ENCODE results near the gene ASF1B. TPM values are rescaled to one million over a fixed set of nuclear protein-coding genes. Genes with fewer than 3 reads are reported as not detected.

ASF1B gene
- total RNA-seq, 2 experiments from 2014 or later = 93.5 to 94.8 TPM

DNA sequence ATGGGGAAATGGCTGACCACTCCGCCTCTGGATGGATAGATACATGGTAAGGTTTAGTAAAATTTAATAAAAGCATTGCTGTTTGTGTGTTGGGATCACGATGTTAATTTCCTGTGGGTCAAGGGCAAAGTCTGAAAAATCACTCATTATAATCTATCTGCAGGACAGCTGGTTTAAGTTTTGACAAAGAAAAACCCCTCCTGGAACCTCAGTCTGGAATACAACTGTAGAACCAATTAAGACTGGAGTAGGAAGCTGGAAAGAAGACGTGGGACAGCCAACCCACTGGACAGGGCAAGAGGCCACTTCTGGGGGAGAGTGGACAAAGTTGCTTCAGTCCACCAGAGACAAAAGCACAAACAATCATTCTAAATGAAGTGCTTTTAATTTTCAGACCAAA lies 17.2 kb downstream of the ASF1B start:
- Mint-ChIP-seq H3K4me3 (peak overlapping the region; percentile 82), H3K9me3 (no peaks in the 10 kb centered on the region), H3K36me3 (ENCODE audit: low read depth) (peaks cover 19% of the 10 kb centered on the region), H3K4me1 (peaks cover 36% of the 10 kb centered on the region), H3K27me3 (no peaks in the 10 kb centered on the region), H3K27ac (no peak overlapping the region)
- ChIA-PET CTCF (interaction anchor here (3.1 kb wide), 1 partner anchor 17 kb away, joined by 10 read pairs; the partner anchor contains the start of gene ASF1B), POLR2A (interaction anchor here (0.8 to 8.0 kb wide), 3 partner anchors 16 to 41 kb away, joined by 3 to 57 read pairs (median 3); partner anchors contain the start of gene ASF1B)
- no peak for DNase-seq

DNA sequence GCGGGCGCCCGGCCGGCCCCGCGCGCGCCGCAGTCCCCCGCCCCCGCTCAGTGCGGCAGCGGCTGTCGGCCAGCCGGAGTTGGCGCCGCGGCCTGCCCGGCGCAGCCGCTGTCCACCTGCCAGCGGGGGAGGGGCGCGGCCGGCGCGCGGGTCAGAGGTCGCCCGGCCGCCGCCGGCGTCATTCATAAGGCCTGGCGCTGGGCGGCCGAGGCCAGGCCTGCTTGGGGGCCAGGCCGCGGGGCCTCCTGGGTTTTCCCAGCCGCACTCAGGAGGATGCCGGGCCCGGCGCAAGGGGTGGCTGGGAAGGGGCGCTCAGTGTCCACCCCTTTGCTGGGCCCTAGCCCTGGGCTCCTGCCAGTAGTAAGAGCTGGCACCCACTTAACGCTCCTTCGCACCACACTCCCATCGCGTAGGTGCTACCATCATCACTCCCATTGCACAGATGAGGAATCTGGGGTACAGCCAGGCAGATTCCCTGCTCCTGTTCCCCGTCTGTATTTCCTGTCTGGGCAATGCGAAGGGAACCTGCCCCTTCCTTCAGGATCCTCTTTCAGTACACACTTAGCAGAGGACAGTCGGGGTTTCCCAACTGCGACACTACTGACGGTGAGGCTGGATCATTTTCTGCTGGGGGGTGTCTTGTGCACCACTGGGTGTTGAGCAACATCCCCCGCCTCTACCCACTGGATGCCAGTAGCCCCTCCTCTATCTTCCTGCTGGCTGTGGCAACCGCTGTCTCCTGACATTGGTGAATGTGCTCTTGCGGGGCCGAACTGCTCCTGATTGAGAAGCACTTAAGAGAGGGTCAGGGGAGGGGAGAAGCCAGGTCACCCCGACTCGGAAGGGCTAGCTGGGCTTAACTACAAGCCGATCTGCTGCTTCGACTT lies 18.0 kb downstream of the ASF1B start:
- POLR2A ChIA-PET = interaction anchor here (0.8 to 8.0 kb wide), 7 partner anchors 11 to 41 kb away, joined by 3 to 57 read pairs (median 4); partner anchors contain the start of gene ASF1B
- no peaks in the 10 kb centered on the region for H3K27me3 Mint-ChIP-seq
- peaks cover 15% of the 10 kb centered on the region for H3K36me3 Mint-ChIP-seq (ENCODE audit: low read depth)
- peak overlapping the region; percentile 65 for H3K27ac Mint-ChIP-seq
- DNase-seq = peak; percentile 27
- peaks cover 40% of the 10 kb centered on the region for H3K4me1 Mint-ChIP-seq
- H3K4me3 Mint-ChIP-seq = peak overlapping the region; percentile 82
- no peaks in the 10 kb centered on the region for H3K9me3 Mint-ChIP-seq
- CTCF ChIA-PET = interaction anchor here (0.6 to 3.1 kb wide), 2 partner anchors 18 to 296 kb away, joined by 3 to 10 read pairs; partner anchors contain the start of gene ASF1B

DNA sequence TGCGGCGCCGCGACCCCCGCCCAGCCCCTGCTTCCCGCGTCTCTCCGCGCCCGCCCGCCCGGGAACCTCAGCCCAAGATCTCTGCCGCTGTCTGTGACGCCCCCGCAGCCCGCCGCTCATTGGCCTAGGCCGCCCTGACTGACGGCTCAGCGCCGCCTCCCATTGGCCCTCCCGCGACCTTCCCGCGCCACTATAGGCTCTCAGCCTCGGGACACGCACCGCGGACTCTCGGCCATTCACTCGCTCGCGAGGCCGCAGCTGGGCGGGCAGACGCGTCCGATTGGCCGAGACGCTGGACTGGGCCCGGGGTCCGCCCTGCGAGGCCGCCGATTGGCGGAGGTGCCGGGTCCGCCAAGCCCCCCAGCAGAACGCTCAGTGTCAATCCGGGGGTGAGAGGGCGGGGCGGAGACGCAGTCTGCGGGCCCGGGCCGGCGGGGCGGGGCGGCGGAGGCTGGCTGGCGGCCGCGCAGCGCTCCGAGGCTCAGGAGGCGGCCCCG lies 18.7 kb downstream of the ASF1B start, which contains the start of gene PRKACA:
PRKACA (minus strand) TSS at position 95 of the 497 bp plus-strand sequence. CDS start 215 bp downstream, outside the sequence.
- Mint-ChIP-seq H3K27me3 (no peaks in the 10 kb centered on the region), H3K27ac (peak within 1 kb of the TSS; percentile 65), H3K4me3 (peak within 1 kb of the TSS; percentile 90), H3K36me3 (ENCODE audit: low read depth) (peaks cover 10% of the 10 kb centered on the region), H3K9me3 (no peaks in the 10 kb centered on the region), H3K4me1 (peaks cover 46% of the 10 kb centered on the region)
- POLR2A ChIA-PET = interaction anchor here (0.6 to 8.0 kb wide), 7 partner anchors 12 to 171 kb away, joined by 3 to 57 read pairs (median 4); partner anchors contain the start of gene ASF1B
- CTCF ChIA-PET = interaction anchor here (0.6 to 3.1 kb wide), 3 partner anchors 19 to 297 kb away, joined by 3 to 10 read pairs (median 3); partner anchors contain the start of gene ASF1B
- DNase-seq = peak; percentile 99

DNA sequence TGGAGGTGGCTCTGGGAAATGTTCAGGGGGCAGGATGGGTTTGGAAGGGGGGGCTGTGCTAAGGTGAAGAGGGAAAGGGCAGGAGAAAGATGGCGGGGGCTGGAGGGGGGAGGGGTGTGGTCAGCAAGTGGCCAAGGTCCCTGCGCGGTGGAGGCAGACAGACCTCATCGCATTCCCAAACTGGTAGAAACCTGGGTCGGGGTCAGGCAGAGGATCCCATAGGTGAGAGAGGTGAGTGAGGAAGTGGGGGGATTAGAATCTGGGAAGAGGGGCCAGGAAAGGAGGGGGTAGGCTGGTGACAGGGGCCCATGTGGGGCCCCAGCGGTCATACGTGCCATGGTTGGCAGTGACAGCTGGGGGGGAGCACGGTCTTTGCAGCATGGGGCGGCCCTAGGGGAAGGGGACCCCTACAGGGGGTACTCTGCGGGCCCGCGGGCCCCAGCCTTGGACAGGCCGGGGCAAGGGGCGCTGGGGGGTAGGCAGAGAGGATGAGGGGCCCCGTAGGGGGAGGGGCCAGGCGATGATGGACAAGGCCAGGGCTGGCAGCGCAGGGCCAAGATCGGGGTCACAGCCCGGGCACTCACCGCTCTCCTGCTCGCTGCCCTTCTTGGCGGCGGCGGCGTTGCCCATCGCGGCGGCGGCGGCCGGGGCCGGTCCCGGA lies 19.3 kb downstream of the ASF1B start:
- Mint-ChIP-seq H3K4me1 (peaks cover 46% of the 10 kb centered on the region), H3K27me3 (no peaks in the 10 kb centered on the region), H3K9me3 (no peaks in the 10 kb centered on the region), H3K27ac (peak overlapping the region; percentile 9), H3K36me3 (ENCODE audit: low read depth) (peaks cover 6% of the 10 kb centered on the region), H3K4me3 (peak overlapping the region; percentile 77)
- ChIA-PET POLR2A (interaction anchor here (0.6 to 8.0 kb wide), 7 partner anchors 13 to 170 kb away, joined by 3 to 57 read pairs (median 4); partner anchors contain the start of gene ASF1B), CTCF (interaction anchor here (0.6 to 3.1 kb wide), 3 partner anchors 20 to 51 kb away, joined by 3 to 10 read pairs (median 9); partner anchors contain the start of gene ASF1B)
- DNase-seq = peak; percentile 33

DNA sequence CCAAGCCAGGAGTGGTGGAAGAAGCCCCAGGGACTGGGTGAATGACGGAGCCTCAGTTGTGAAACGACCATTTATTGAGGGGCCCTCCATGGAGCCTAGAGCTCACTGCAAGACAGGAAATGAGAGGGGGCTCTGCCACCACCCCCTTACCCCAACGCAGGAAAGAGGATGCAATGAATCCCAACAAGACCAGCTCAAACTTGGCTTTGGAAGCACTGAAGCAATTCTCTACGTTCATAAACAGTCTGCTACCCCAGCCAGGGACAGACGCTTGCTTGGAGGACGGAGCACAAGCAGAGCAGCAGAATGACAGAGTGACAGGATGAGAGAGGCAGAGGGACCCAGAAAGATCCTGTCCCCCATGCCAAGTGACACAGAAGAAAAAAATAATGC lies 19.9 kb downstream of the ASF1B start:
- H3K36me3 Mint-ChIP-seq (ENCODE audit: low read depth) = peaks cover 5% of the 10 kb centered on the region
- ChIA-PET CTCF (interaction anchor here (1.0 to 2.4 kb wide), 3 partner anchors 9 to 43 kb away, joined by 4 to 16 read pairs (median 9); partner anchors contain the start of gene ASF1B), POLR2A (interaction anchor here (2.3 to 8.0 kb wide), 2 partner anchors 19 to 35 kb away, joined by 9 to 57 read pairs; partner anchors contain the start of gene ASF1B)
- peaks cover 50% of the 10 kb centered on the region for H3K4me1 Mint-ChIP-seq
- no peaks in the 10 kb centered on the region for H3K27me3 Mint-ChIP-seq
- H3K4me3 Mint-ChIP-seq = peak overlapping the region; percentile 77
- no peaks in the 10 kb centered on the region for H3K9me3 Mint-ChIP-seq
- no peak for DNase-seq
- H3K27ac Mint-ChIP-seq = peak overlapping the region; percentile 9

DNA sequence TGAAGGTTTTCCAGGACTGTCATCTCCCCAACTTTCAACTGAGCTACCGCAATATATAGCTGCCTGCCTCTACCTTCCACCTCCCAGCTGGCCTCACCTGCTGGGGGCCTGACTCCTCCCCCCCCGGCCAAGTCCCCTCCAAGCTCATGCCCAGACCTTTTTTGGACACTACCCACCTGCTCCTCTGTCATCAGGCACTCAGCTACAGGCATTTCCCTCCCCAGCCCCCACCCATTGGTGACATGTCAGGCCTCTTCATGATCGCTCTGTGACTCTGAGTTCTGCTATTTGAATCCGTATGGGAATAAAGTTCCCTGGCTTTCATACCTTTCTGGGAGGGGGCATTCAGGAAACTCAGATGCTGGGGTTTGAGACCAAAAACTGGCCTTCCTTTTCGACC lies 20.6 kb downstream of the ASF1B start:
- peaks cover 51% of the 10 kb centered on the region for H3K4me1 Mint-ChIP-seq
- no peak for DNase-seq
- no peaks in the 10 kb centered on the region for H3K27me3 Mint-ChIP-seq
- POLR2A ChIA-PET = interaction anchor here (1.3 to 8.0 kb wide), 3 partner anchors 19 to 24 kb away, joined by 4 to 57 read pairs (median 4); partner anchors contain the start of gene ASF1B
- peak overlapping the region; percentile 77 for H3K4me3 Mint-ChIP-seq
- H3K9me3 Mint-ChIP-seq = no peaks in the 10 kb centered on the region
- no peaks in the 10 kb centered on the region for H3K36me3 Mint-ChIP-seq (ENCODE audit: low read depth)
- CTCF ChIA-PET = interaction anchor here (0.9 to 2.5 kb wide), 7 partner anchors 10 to 237 kb away, joined by 3 to 16 read pairs (median 6); partner anchors contain the start of gene ASF1B
- H3K27ac Mint-ChIP-seq = no peak overlapping the region

DNA sequence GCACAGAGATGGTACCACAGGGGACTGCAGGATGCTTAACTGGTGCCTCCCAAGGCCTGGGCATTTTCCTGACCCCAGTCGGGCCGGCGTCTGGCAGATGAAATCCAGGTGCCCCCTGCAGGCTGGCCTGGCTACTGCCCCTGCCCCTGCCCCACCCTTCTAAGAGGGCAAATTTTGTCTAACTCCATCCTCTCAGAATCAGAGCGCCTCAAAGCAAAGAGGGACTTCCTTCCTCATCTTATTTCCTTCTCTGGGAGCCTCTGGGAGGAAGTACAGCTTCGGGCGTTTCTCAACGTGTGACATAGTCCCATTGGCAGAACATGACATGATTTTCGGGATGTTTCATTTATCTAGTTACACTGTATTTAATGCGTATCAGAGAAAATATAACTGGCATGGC lies 21.5 kb downstream of the ASF1B start:
- ChIA-PET POLR2A (interaction anchor here (1.0 to 8.0 kb wide), 4 partner anchors 20 to 33 kb away, joined by 3 to 57 read pairs (median 4); partner anchors contain the start of gene ASF1B), CTCF (interaction anchor here (0.8 to 2.5 kb wide), 14 partner anchors 11 to 318 kb away, joined by 3 to 16 read pairs (median 4); partner anchors contain the start of gene ASF1B)
- Mint-ChIP-seq H3K27ac (no peak overlapping the region), H3K4me1 (peaks cover 51% of the 10 kb centered on the region), H3K27me3 (no peaks in the 10 kb centered on the region), H3K4me3 (no peak overlapping the region), H3K9me3 (no peaks in the 10 kb centered on the region), H3K36me3 (ENCODE audit: low read depth) (no peaks in the 10 kb centered on the region)
- DNase-seq = peak; percentile 62

DNA sequence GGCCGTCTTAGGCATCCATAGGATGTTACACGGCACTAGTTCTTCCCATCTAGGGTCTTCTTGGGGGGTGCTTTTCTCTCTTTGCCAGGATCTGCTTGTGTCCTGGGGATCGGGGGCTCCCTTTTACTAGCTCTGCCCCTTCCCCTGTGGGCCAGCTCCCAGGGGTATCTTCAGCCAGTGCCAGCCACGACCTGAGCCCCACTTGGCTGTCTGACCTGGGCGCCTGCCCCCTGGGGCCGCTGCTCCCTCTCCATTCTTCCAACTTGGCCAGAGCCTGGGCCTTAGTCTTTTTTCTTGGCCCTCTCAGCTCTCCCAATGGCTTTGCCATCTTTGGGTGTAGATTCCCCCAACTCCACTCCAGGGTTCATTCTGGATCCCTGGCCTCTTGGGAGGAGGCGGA lies 21.9 kb downstream of the ASF1B start:
- H3K4me3 Mint-ChIP-seq = no peak overlapping the region
- POLR2A ChIA-PET = interaction anchor here (1.0 to 8.0 kb wide), 2 partner anchors 21 to 33 kb away, joined by 3 to 57 read pairs; partner anchors contain the start of gene ASF1B
- no peak for DNase-seq
- CTCF ChIA-PET = interaction anchor here (0.7 to 2.5 kb wide), 13 partner anchors 12 to 318 kb away, joined by 3 to 16 read pairs (median 5); partner anchors contain the start of genes ASF1B and MISP3
- no peaks in the 10 kb centered on the region for H3K36me3 Mint-ChIP-seq (ENCODE audit: low read depth)
- no peaks in the 10 kb centered on the region for H3K9me3 Mint-ChIP-seq
- H3K27ac Mint-ChIP-seq = no peak overlapping the region
- H3K27me3 Mint-ChIP-seq = no peaks in the 10 kb centered on the region
- peaks cover 51% of the 10 kb centered on the region for H3K4me1 Mint-ChIP-seq

DNA sequence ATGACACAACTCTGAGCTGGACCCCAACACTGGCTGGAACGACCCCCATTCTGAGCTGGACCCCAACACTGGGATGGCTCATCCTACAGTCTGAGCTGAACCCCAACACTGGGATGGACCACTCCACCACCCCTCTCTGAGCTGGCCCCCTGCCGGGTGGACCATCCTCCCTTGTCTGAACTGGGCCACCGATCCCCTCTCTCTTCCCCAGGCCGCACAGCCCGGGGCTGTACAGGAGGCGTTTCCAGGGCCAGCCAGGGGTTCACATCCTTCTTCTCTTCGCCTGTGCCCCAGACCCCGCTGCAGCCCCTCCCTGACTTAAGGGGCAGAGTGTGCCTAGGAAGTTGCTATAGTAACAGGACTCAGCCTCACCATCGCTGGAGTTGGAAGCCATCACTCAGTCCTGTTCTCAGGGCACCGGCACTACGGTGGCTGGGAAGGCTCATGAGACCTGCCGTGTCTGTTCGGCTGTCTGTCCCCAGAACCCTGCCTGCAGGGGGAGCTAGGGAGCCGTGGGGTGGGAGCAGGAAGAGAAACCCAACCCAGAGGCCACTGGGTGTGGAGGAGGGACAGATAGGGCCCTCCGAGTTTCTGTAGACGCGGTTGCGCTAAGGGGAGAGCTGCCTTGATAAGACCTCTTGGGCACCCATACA lies 22.5 kb downstream of the ASF1B start:
- no peak overlapping the region for H3K4me3 Mint-ChIP-seq
- H3K27ac Mint-ChIP-seq = no peak overlapping the region
- no peaks in the 10 kb centered on the region for H3K9me3 Mint-ChIP-seq
- POLR2A ChIA-PET = interaction anchor here (1.0 to 8.0 kb wide), 2 partner anchors 21 to 32 kb away, joined by 3 to 57 read pairs; partner anchors contain the start of gene ASF1B
- DNase-seq = peak; percentile 54
- H3K27me3 Mint-ChIP-seq = no peaks in the 10 kb centered on the region
- no peaks in the 10 kb centered on the region for H3K36me3 Mint-ChIP-seq (ENCODE audit: low read depth)
- H3K4me1 Mint-ChIP-seq = peaks cover 47% of the 10 kb centered on the region
- CTCF ChIA-PET = interaction anchor here (0.5 to 2.5 kb wide), 16 partner anchors 12 to 520 kb away, joined by 3 to 16 read pairs (median 4); partner anchors contain the start of genes ASF1B and MISP3

DNA sequence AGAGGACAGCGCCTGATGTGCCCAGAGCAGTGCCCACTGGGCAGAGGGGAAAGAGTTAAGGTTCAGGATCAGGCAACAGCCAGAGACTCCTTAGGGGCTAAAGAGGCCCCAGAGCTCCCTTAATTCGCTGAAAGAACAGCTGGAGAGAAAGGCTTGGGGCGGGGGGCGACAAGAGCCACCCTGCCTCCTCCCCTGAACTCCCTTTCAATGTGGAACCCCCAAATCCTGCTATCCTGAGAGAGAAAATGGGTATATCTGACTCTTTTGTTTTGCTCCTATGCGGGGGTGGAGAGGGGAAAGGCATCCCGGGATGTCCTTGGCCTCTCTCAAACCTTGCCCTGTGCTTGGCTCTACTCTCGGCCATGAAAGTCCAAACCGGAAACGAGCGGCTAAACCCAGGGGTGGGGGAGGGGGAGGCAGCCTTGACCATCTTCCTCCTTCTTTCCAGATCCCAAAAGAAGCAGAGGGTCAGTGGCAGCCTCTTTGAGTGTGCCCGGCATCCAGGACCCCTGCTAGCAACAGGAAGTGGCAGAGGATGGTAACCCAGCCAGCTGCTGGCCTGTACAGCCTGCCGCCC lies 23.5 kb downstream of the ASF1B start:
- ChIA-PET POLR2A (interaction anchor here (1.2 kb wide), 1 partner anchor 23 kb away, joined by 4 read pairs; the partner anchor contains the start of gene ASF1B), CTCF (interaction anchor here (0.5 to 1.2 kb wide), 4 partner anchors 23 to 1386 kb away, joined by 3 to 4 read pairs (median 3); partner anchors contain the start of gene ASF1B)
- no peak overlapping the region for H3K27ac Mint-ChIP-seq
- DNase-seq = no peak
- no peaks in the 10 kb centered on the region for H3K27me3 Mint-ChIP-seq
- peaks cover 42% of the 10 kb centered on the region for H3K4me1 Mint-ChIP-seq
- no peak overlapping the region for H3K4me3 Mint-ChIP-seq
- H3K36me3 Mint-ChIP-seq (ENCODE audit: low read depth) = no peaks in the 10 kb centered on the region
- H3K9me3 Mint-ChIP-seq = no peaks in the 10 kb centered on the region

Data from activated CD4-positive, alpha-beta memory T cell treated with anti-CD3 and anti-CD28 coated beads, Interleukin-2, amount 10 ng/mL, durations not matched to agents 7 days and 5 days (primary cell).